A549 (cell line): ENCODE data around the gene AGBL4. TPM values are rescaled to one million over a fixed set of nuclear protein-coding genes. Genes with fewer than 3 reads are reported as not detected.

Experiments
- ATAC-seq, 2 experiments: fragments of 200-7000 bp in 1 of 2; fragments of >200 bp in 1 of 2; cut with Nextera tagmentation in 1 of 2; cut with Tn5 transposase in 1 of 2; 3 replicates each; pipeline versions ENCODE4 v1.8.0 to v1.9.1; 2018 to 2020; ENCODE audit warnings: mild to moderate bottlenecking in 1 of 2, moderate library complexity in 1 of 2
- CTCF ChIA-PET: fragments of 300-600 bp; sonication (Branson Sonifier 250); formaldehyde crosslinking; extraction: SDS; loops from one replicate; lab custom pipeline; 2021; ENCODE audit warnings: antibody characterized with exemption, inconsistent platforms; lab: Yijun Ruan, JAX
- POLR2A ChIA-PET: fragments of 350-600 bp; formaldehyde crosslinking; extraction: SDS; loops from one replicate; lab custom pipeline; 2021; ENCODE audit warnings: antibody characterized with exemption, inconsistent platforms; lab: Yijun Ruan, JAX
- DNase-seq, 2 experiments: peaks; one replicate each; pipeline versions ENCODE4 v3.0.0 to v3.0.0-alpha.2; 2011 to 2016; ENCODE audit warnings: low read depth in 1 of 2, low spot score in 1 of 2
- FAIRE-seq: peaks from 2 replicates; lab custom pipeline; 2011; peaks lifted over from hg19 to GRCh38; lab: Jason Lieb, UNC
- H3K27ac ChIP-seq, 2 experiments: fragments of >200 bp; sonication (Bioruptor Twin); formaldehyde crosslinking; 3 replicates each; pipeline ENCODE4 v1.5.1; 2016 to 2017
- H3K4me1 ChIP-seq: fragments of >200 bp; sonication (Bioruptor Twin); formaldehyde crosslinking; 3 replicates; pipeline ENCODE4 v1.6.1; 2016
- H3K4me2 ChIP-seq: fragments of >200 bp; sonication (Bioruptor Twin); formaldehyde crosslinking; 3 replicates; pipeline ENCODE4 v1.6.1; 2016
- H3K4me3 ChIP-seq: fragments of >200 bp; sonication (Bioruptor Twin); formaldehyde crosslinking; 3 replicates; pipeline ENCODE4 v1.5.1; 2016
- H3K9me3 ChIP-seq: fragments of >200 bp; sonication (Bioruptor Twin); formaldehyde crosslinking; 3 replicates; pipeline ENCODE4 v1.6.1; 2016
- BCL3 ChIP-seq: fragments of >200 bp; sonication (Bioruptor Twin); formaldehyde crosslinking; IDR thresholded peaks from 3 replicates; pipeline ENCODE4 v1.6.1; 2016
- CEBPB ChIP-seq, 2 experiments: fragments of >200 bp in 1 of 2; sonication (Bioruptor Twin) in 1 of 2; formaldehyde crosslinking in 1 of 2; IDR thresholded peaks; 2 replicates each; pipeline ENCODE4 v1.6.1; 2012 to 2016
- CHD4 ChIP-seq: fragments of 200-600 bp; sonication (generic); IDR thresholded peaks from 2 replicates; pipeline ENCODE4 v1.6.1; 2016; ENCODE audit warnings: antibody characterized with exemption, mild to moderate bottlenecking, borderline replicate concordance
- E2F6 ChIP-seq: IDR thresholded peaks from 2 replicates; pipeline ENCODE4 v1.6.1; 2012; ENCODE audit warnings: low read depth, borderline replicate concordance
- EHMT2 ChIP-seq: fragments of 200-600 bp; sonication (generic); IDR thresholded peaks from 2 replicates; pipeline ENCODE4 v1.6.1; 2016; ENCODE audit warnings: antibody characterized with exemption, low read depth, mild to moderate bottlenecking, moderate library complexity
- FOSB ChIP-seq: fragments of 250-450 bp; sonication (Bioruptor Pico); IDR thresholded peaks from 2 replicates; pipeline ENCODE4 v1.5.0; 2020; ENCODE audit warnings: mild to moderate bottlenecking, moderate library complexity
- FOSL2 ChIP-seq, 2 experiments: fragments of 450-650 bp in 1 of 2; fragments of >200 bp in 1 of 2; sonication (Bioruptor Twin) in 1 of 2; formaldehyde crosslinking; IDR thresholded peaks; 2 replicates each; pipeline versions ENCODE4 v1.5.0 to v1.6.1; 2016 to 2020; ENCODE audit warnings: mild to moderate bottlenecking in 1 of 2, moderate library complexity in 1 of 2
- HEYL ChIP-seq: fragments of 250-450 bp; sonication (Bioruptor Pico); IDR thresholded peaks from 2 replicates; pipeline ENCODE4 v1.8.0; 2021; ENCODE audit warnings: mild to moderate bottlenecking, moderate library complexity
- HOXA7 ChIP-seq: fragments of 250-450 bp; sonication (Bioruptor Pico); IDR thresholded peaks from 2 replicates; pipeline ENCODE4 v1.5.0; 2020; ENCODE audit warnings: mild to moderate bottlenecking, moderate library complexity
- HOXB5 ChIP-seq: fragments of 250-450 bp; sonication (Bioruptor Pico); IDR thresholded peaks from 2 replicates; pipeline ENCODE4 v1.5.0; 2020; ENCODE audit warnings: mild to moderate bottlenecking, moderate library complexity
- KDM5A ChIP-seq: fragments of 200-600 bp; sonication (generic); IDR thresholded peaks from 2 replicates; pipeline ENCODE4 v1.6.1; 2016; ENCODE audit warnings: antibody characterized with exemption, mild to moderate bottlenecking
- MAFK ChIP-seq: fragments of 450-650 bp; IDR thresholded peaks from 2 replicates; pipeline ENCODE4 v1.6.1; 2014; ENCODE audit not compliant: partially characterized antibody
- MAZ ChIP-seq: fragments of 150-350 bp; IDR thresholded peaks from 2 replicates; pipeline ENCODE4 v1.6.1; 2014; ENCODE audit warnings: antibody characterized with exemption, low read depth, low read length, borderline replicate concordance
- PBX3 ChIP-seq: IDR thresholded peaks from 2 replicates; pipeline ENCODE4 v1.6.1; 2012
- PHF8 ChIP-seq: fragments of 200-600 bp; sonication (generic); IDR thresholded peaks from 2 replicates; pipeline ENCODE4 v1.6.1; 2016; ENCODE audit warnings: low read depth, mild to moderate bottlenecking, antibody characterized with exemption, moderate library complexity, borderline replicate concordance
- POLR2A ChIP-seq: IDR thresholded peaks from 2 replicates; pipeline ENCODE4 v1.6.1; 2012; ENCODE audit warnings: mild to moderate bottlenecking, low read length
- POLR2AphosphoS2 ChIP-seq: conservative IDR thresholded peaks from 2 replicates; pipeline ENCODE4 v1.6.1; 2012; ENCODE audit warnings: low read length, improper control_type of control experiment, inconsistent platforms
- RAD21 ChIP-seq, 2 experiments: fragments of >200 bp in 1 of 2; sonication (Bioruptor Twin) in 1 of 2; formaldehyde crosslinking in 1 of 2; IDR thresholded peaks in 1 of 2; conservative IDR thresholded peaks in 1 of 2; 2 replicates in 1 of 2; 3 replicates in 1 of 2; pipeline ENCODE4 v1.6.1; 2012 to 2018; ENCODE audit warnings: inconsistent platforms in 1 of 2
- RNF2 ChIP-seq: fragments of 200-600 bp; sonication (generic); IDR thresholded peaks from 2 replicates; pipeline ENCODE4 v1.6.1; 2016; ENCODE audit warnings: low read depth, mild to moderate bottlenecking, antibody characterized with exemption, moderate library complexity, borderline replicate concordance
- SMC3 ChIP-seq: fragments of >200 bp; sonication (Bioruptor Twin); formaldehyde crosslinking; IDR thresholded peaks from 3 replicates; pipeline ENCODE4 v1.6.1; 2018; ENCODE audit warnings: inconsistent platforms
- SREBF2 ChIP-seq: fragments of 450-650 bp; IDR thresholded peaks from 2 replicates; pipeline ENCODE4 v1.6.1; 2014; ENCODE audit warnings: mild to moderate bottlenecking, moderate library complexity
- TP53 ChIP-seq: fragments of 250-450 bp; sonication (Bioruptor Pico); IDR thresholded peaks from 2 replicates; pipeline ENCODE4 v1.5.0; 2021; ENCODE audit warnings: mild to moderate bottlenecking, moderate library complexity
- WGBS: methylation state at CpG from one replicate; pipeline ENCODE4 v1.1.6; 2017; ENCODE audit errors: missing lambda C conversion rate; 5-methylcytosine and 5-hydroxymethylcytosine counted together
- polyA plus RNA-seq, 4 experiments: library from polyadenylated mRNA; depleted of rRNA in 3 of 4; stranded (reverse); fragments of >200 nt; fragmentation: RNase III in 1 of 4; extraction: RNeasy Plus Mini Kit Qiagen cat#74134 plus additional on column Dnase treatment in 1 of 4; gene quantifications; 2 replicates in 3 of 4; 3 replicates in 1 of 4; pipeline ENCODE4 v1.2.3, GENCODE V29; 2011 to 2017
- TF ChIP-seq, protein P1 (sequence below): fragments of 250-450 bp; sonication (Bioruptor Pico); IDR thresholded peaks from 2 replicates; pipeline ENCODE4 v1.5.0; 2021; ENCODE audit warnings: mild to moderate bottlenecking, moderate library complexity, borderline replicate concordance
- TF ChIP-seq, protein P2 (sequence below): fragments of >200 bp; sonication (Bioruptor Twin); formaldehyde crosslinking; IDR thresholded peaks from 3 replicates; pipeline ENCODE4 v1.5.1; 2016
- TF ChIP-seq, protein P3 (sequence below): fragments of 150-350 bp; IDR thresholded peaks from 2 replicates; pipeline ENCODE4 v1.6.1; 2014; ENCODE audit warnings: low read depth, mild to moderate bottlenecking, low read length
- TF ChIP-seq, protein P4 (sequence below): fragments of 450-650 bp; IDR thresholded peaks from 2 replicates; pipeline ENCODE4 v1.6.1; 2014; ENCODE audit warnings: antibody characterized with exemption

Gene AGBL4
- polyA plus RNA-seq, 2 of the 4 experiments (the other 2 are of a cell fraction): not detected

DNA sequence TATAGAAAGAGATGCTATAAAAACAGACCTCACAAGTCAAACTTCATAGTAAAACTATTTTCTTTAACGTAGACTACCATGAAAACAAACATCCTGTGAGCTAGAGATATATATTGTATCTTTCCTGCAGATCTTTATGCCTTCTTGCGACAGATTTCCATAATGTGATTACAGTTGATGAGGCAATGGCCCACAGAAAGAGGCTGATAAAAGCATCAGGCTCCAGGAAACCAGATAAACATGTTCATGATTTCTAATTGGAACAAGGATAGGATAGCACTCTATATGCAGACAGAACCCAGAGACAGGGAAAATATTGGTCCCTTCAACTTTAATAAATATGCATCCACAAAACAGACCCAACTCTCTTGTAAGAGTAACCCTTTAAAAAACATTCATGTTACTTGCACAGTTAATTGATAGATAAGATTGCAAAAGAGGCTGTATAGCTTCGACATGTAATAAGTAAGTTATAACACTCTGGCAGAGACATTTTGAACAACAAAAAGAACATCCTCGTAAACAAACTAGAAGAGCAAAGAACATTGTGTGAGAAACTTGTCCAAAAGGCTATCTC, 329.4 kb downstream of the AGBL4 start:
- no peak overlapping the region for H3K4me2 ChIP-seq
- no peak overlapping the region for H3K27ac ChIP-seq
- ChIA-PET POLR2A (no interaction called here), CTCF (no interaction called here)
- no peaks in the 10 kb centered on the region for H3K4me1 ChIP-seq
- no peak for DNase-seq
- no peak overlapping the region for H3K4me3 ChIP-seq
- ATAC-seq: no peak
- no peak for TF ChIP-seq PHF8
- no peak for TF ChIP-seq HOXA7 (CRISPR knock-in tag)
- no peak for TF ChIP-seq RNF2
- no peak for TF ChIP-seq BCL3
- TF ChIP-seq POLR2A: no peak
- no peak for TF ChIP-seq MAFK
- TF ChIP-seq, protein P1, sequence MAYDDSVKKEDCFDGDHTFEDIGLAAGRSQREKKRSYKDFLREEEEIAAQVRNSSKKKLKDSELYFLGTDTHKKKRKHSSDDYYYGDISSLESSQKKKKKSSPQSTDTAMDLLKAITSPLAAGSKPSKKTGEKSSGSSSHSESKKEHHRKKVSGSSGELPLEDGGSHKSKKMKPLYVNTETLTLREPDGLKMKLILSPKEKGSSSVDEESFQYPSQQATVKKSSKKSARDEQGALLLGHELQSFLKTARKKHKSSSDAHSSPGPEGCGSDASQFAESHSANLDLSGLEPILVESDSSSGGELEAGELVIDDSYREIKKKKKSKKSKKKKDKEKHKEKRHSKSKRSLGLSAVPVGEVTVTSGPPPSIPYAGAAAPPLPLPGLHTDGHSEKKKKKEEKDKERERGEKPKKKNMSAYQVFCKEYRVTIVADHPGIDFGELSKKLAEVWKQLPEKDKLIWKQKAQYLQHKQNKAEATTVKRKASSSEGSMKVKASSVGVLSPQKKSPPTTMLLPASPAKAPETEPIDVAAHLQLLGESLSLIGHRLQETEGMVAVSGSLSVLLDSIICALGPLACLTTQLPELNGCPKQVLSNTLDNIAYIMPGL (CRISPR knock-in tag): no peak
- TF ChIP-seq, protein P2, sequence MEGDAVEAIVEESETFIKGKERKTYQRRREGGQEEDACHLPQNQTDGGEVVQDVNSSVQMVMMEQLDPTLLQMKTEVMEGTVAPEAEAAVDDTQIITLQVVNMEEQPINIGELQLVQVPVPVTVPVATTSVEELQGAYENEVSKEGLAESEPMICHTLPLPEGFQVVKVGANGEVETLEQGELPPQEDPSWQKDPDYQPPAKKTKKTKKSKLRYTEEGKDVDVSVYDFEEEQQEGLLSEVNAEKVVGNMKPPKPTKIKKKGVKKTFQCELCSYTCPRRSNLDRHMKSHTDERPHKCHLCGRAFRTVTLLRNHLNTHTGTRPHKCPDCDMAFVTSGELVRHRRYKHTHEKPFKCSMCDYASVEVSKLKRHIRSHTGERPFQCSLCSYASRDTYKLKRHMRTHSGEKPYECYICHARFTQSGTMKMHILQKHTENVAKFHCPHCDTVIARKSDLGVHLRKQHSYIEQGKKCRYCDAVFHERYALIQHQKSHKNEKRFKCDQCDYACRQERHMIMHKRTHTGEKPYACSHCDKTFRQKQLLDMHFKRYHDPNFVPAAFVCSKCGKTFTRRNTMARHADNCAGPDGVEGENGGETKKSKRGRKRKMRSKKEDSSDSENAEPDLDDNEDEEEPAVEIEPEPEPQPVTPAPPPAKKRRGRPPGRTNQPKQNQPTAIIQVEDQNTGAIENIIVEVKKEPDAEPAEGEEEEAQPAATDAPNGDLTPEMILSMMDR: no peak
- TF ChIP-seq HOXB5: no peak
- TF ChIP-seq EHMT2: no peak
- no peak for TF ChIP-seq CHD4
- TF ChIP-seq, protein P3, sequence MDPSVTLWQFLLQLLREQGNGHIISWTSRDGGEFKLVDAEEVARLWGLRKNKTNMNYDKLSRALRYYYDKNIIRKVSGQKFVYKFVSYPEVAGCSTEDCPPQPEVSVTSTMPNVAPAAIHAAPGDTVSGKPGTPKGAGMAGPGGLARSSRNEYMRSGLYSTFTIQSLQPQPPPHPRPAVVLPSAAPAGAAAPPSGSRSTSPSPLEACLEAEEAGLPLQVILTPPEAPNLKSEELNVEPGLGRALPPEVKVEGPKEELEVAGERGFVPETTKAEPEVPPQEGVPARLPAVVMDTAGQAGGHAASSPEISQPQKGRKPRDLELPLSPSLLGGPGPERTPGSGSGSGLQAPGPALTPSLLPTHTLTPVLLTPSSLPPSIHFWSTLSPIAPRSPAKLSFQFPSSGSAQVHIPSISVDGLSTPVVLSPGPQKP: no peak
- no peaks in the 10 kb centered on the region for H3K9me3 ChIP-seq
- WGBS: 4% methylated on average over 4 of the region's 4 CpGs
- no peak for FAIRE-seq

DNA sequence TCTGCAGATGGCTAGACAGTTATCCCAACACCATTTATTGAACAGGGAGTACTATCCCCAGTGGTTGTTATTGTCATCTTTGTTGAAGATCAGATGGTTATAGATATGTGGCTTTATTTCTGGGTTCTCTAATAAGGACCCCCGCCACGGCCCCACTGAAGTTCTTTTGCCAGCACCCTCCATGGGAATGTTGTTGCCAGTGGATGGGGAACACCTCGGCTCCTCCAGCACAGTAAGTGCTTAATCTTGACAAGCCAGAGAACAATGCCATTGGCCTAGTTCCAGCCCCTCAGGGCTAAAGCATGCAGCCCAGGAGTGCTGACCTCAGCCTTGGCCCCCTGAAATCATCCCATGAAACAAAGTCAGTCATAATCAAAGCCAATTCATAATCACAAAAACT, 337.6 kb downstream of the AGBL4 start:
- POLR2A ChIA-PET: no interaction called here
- no peak for FAIRE-seq

More for the DNA sequence above, 337.6 kb downstream of the AGBL4 start:
- WGBS: 0% methylated on average over 2 of the region's 3 CpGs
- TF ChIP-seq, protein P4, sequence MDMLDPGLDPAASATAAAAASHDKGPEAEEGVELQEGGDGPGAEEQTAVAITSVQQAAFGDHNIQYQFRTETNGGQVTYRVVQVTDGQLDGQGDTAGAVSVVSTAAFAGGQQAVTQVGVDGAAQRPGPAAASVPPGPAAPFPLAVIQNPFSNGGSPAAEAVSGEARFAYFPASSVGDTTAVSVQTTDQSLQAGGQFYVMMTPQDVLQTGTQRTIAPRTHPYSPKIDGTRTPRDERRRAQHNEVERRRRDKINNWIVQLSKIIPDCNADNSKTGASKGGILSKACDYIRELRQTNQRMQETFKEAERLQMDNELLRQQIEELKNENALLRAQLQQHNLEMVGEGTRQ: no peak
- TF ChIP-seq, protein P2: no peak
- TF ChIP-seq FOSB (no peak), CEBPB (IDR thresholded peaks at IDR 0.05) (no peak), RAD21 (conservative IDR thresholded peaks at IDR 0.05 in 1 of 2, IDR thresholded peaks at IDR 0.05 in 1 of 2) (no peak), SMC3 (no peak), MAZ (no peak), KDM5A (no peak), HEYL (CRISPR knock-in tag) (no peak), TP53 (no peak), HOXB5 (no peak), POLR2AphosphoS2 (no peak), FOSL2 (IDR thresholded peaks at IDR 0.05) (no peak), FOSL2 (CRISPR knock-in tag; IDR thresholded peaks at IDR 0.05) (no peak), E2F6 (no peak), SREBF2 (no peak), PBX3 (no peak)
- Histone ChIP-seq H3K4me1 (no peaks in the 10 kb centered on the region), H3K4me2 (no peak overlapping the region), H3K9me3 (no peaks in the 10 kb centered on the region), H3K27ac (no peak overlapping the region), H3K4me3 (no peak overlapping the region)
- CTCF ChIA-PET: no interaction called here
- DNase-seq (no peak), ATAC-seq (no peak)
